PC-3 (cell line): ENCODE measurements around the gene TBC1D9. TPM values are rescaled to one million over a fixed set of nuclear protein-coding genes. Genes with fewer than 3 reads are reported as not detected.

Source experiments
- ATAC-seq: fragments of 200-7000 bp; cut with Tn5 transposase; 2 replicates; pipeline ENCODE4 v1.9.1; 2020; ENCODE audit warnings: mild to moderate bottlenecking, moderate library complexity
- BruUV-seq: library from RNA; stranded (reverse); fragments of 400-500 nt; replicated peaks from 2 replicates; lab custom pipeline; 2021; lab: Mats Ljungman, UMichigan
- CTCF ChIA-PET: fragments of 300-600 bp; sonication (Branson Sonifier 250); formaldehyde crosslinking; loops from one replicate; lab custom pipeline; 2022; ENCODE audit warnings: antibody characterized with exemption; lab: Charles Lee
- POLR2A ChIA-PET: fragments of 300-600 bp; sonication (Branson Sonifier 250); formaldehyde crosslinking; loops from one replicate; lab custom pipeline; 2022; ENCODE audit warnings: antibody characterized with exemption; ENCODE audit not compliant: unreplicated experiment; lab: Charles Lee
- DNase-seq: peaks from one replicate; pipeline ENCODE4 v3.0.0-alpha.2; 2015
- H2AFZ ChIP-seq: fragments of 300-600 bp; sonication (generic); 2 replicates; pipeline ENCODE4 v1.6.0; 2016; ENCODE audit warnings: antibody characterized with exemption, low read length
- H3F3A ChIP-seq: fragments of 300-600 bp; sonication (generic); one replicate; pipeline ENCODE4 v1.6.0; 2017; ENCODE audit warnings: antibody characterized with exemption, low read length, control low read depth, mild to moderate bottlenecking; ENCODE audit not compliant: unreplicated experiment
- H3K27ac ChIP-seq: fragments of 300-600 bp; sonication (generic); 2 replicates; pipeline ENCODE4 v1.5.1; 2016; ENCODE audit warnings: mild to moderate bottlenecking, low read length
- H3K27me3 ChIP-seq: fragments of 300-600 bp; sonication (generic); 2 replicates; pipeline ENCODE4 v1.6.1; 2016; ENCODE audit warnings: low read length, mixed read lengths
- H3K36me3 ChIP-seq: fragments of 300-600 bp; sonication (generic); 2 replicates; pipeline ENCODE4 v1.6.1; 2016; ENCODE audit warnings: low read depth, mixed run types, low read length, mixed read lengths
- H3K4me1 ChIP-seq: fragments of 300-600 bp; sonication (generic); 2 replicates; pipeline ENCODE4 v1.5.1; 2016; ENCODE audit warnings: low read length; ENCODE audit not compliant: insufficient read depth
- H3K4me2 ChIP-seq: fragments of 300-600 bp; sonication (generic); 2 replicates; pipeline ENCODE4 v1.6.0; 2016; ENCODE audit warnings: low read length
- H3K4me3 ChIP-seq: fragments of 300-600 bp; sonication (generic); 2 replicates; pipeline ENCODE4 v1.5.1; 2016; ENCODE audit warnings: mild to moderate bottlenecking, low read length, mixed read lengths
- H3K79me2 ChIP-seq: fragments of 300-600 bp; sonication (generic); 2 replicates; pipeline ENCODE4 v1.6.1; 2017; ENCODE audit warnings: low read length, mixed read lengths
- H3K9ac ChIP-seq: fragments of 300-600 bp; sonication (generic); 2 replicates; pipeline ENCODE4 v1.6.0; 2016; ENCODE audit warnings: mild to moderate bottlenecking, low read length
- H3K9me2 ChIP-seq: fragments of 300-600 bp; sonication (generic); replicated peaks from 2 replicates; pipeline ENCODE4 v1.6.1; 2016; ENCODE audit warnings: mixed run types, low read length, mixed read lengths
- H3K9me3 ChIP-seq: fragments of 300-600 bp; sonication (generic); 2 replicates; pipeline ENCODE4 v1.6.1; 2016; ENCODE audit warnings: low read length, mixed read lengths
- H4K20me1 ChIP-seq: fragments of 300-600 bp; sonication (generic); 2 replicates; pipeline ENCODE4 v1.6.1; 2016; ENCODE audit warnings: low read length, mixed read lengths
- CTCF ChIP-seq: fragments of 300-600 bp; sonication (generic); conservative IDR thresholded peaks from 2 replicates; pipeline ENCODE4 v1.5.1; 2017; ENCODE audit warnings: antibody characterized with exemption, low read depth, mild to moderate bottlenecking, low read length
- EZH2 ChIP-seq: fragments of 300-600 bp; sonication (generic); IDR thresholded peaks from one replicate; pipeline ENCODE4 v1.6.1; 2017; ENCODE audit warnings: antibody characterized with exemption, mild to moderate bottlenecking, low read length; ENCODE audit not compliant: unreplicated experiment
- EZH2phosphoT487 ChIP-seq: fragments of 300-600 bp; sonication (generic); IDR thresholded peaks from 2 replicates; pipeline ENCODE4 v1.6.1; 2018; ENCODE audit warnings: mild to moderate bottlenecking, antibody characterized with exemption, low read length, borderline replicate concordance
- intact Hi-C: fragments of 100-400 bp; cut with micrococcal nuclease; formaldehyde crosslinking; loops from 2 replicates; pipeline ENCODE4 v1.9.0; 2023
- total RNA-seq: library from RNA; depleted of rRNA; stranded (reverse); fragments of >200 nt; gene quantifications from 2 replicates; pipeline ENCODE4 v1.2.3, GENCODE V29; 2014

TBC1D9 gene
- total RNA-seq, 1 experiment from 2014 or later, result 11.2 TPM

- Histone ChIP-seq H3K4me2 (peak overlapping the region; percentile 6; the same call in 1 of the 2 replicates), H3K9me3 (no peaks in the 10 kb centered on the region), H3K27ac (peak overlapping the region; percentile 18; the same call in 1 of the 2 replicates), H2AFZ (no peak overlapping the region), H4K20me1 (no peaks in the 10 kb centered on the region), H3K27me3 (no peaks in the 10 kb centered on the region), H3K36me3 (no peaks in the 10 kb centered on the region), H3K4me3 (no peak overlapping the region), H3K9ac (no peak overlapping the region), H3F3A (no peaks in the 10 kb centered on the region), H3K4me1 (peaks cover 12% of the 10 kb centered on the region), H3K79me2 (no peaks in the 10 kb centered on the region), H3K9me2 (no peaks in the 10 kb centered on the region)
- peak; percentile 22; the same call in 1 of the 2 replicates for ATAC-seq
- POLR2A ChIA-PET, result no interaction called here
- BruUV-seq, result no TSS peak
- CTCF ChIA-PET, result no interaction called here
- no peak for TF ChIP-seq EZH2
- no peak for TF ChIP-seq EZH2phosphoT487
- TF ChIP-seq CTCF, result no peak
- intact Hi-C loops, result no loop called here
- peak; percentile 13 for DNase-seq
These were observed 38.9 kb downstream of the TBC1D9 start for GRCh38 chr4:140717313-140717712.

- intact Hi-C loops, result no loop called here
These were observed 41.1 kb downstream of the TBC1D9 start for GRCh38 chr4:140715119-140715518.

More at GRCh38 chr4:140715119-140715518, 41.1 kb downstream of the TBC1D9 start:
- no peak overlapping the region for H3K9ac ChIP-seq
- no peaks in the 10 kb centered on the region for H3K36me3 ChIP-seq
- no peaks in the 10 kb centered on the region for H3K27me3 ChIP-seq
- no peak for DNase-seq
- no peaks in the 10 kb centered on the region for H3K9me3 ChIP-seq
- POLR2A ChIA-PET, result no interaction called here
- H3K4me2 ChIP-seq, result no peak overlapping the region
- CTCF ChIA-PET, result no interaction called here
- H2AFZ ChIP-seq, result no peak overlapping the region
- no peak for ATAC-seq
- peaks cover 12% of the 10 kb centered on the region for H3K4me1 ChIP-seq
- H4K20me1 ChIP-seq, result no peaks in the 10 kb centered on the region
- H3K27ac ChIP-seq, result no peak overlapping the region
- H3K9me2 ChIP-seq, result no peaks in the 10 kb centered on the region
- BruUV-seq, result no TSS peak
- no peak overlapping the region for H3K4me3 ChIP-seq
- H3F3A ChIP-seq, result no peaks in the 10 kb centered on the region
- TF ChIP-seq EZH2phosphoT487, result no peak
- no peak for TF ChIP-seq EZH2
- no peak for TF ChIP-seq CTCF
- no peaks in the 10 kb centered on the region for H3K79me2 ChIP-seq
